GM21529 (cell line): ENCODE results near the gene EZH1.
"Not testable (repeated sequence)": the region's sequence is repeated elsewhere in the genome, so short reads cannot be mapped to it uniquely, and the experiment has no call there.

Experiments
- ATAC-seq: cut with Tn5 transposase; IDR thresholded peaks from one replicate; pipeline ENCODE4 v1.9.1; 2021; ENCODE audit not compliant: unreplicated experiment

The EZH1 gene

GRCh38 chr17:42670789-42671657 is 73.8 kb downstream of the EZH1 start:
- ATAC-seq = no peak

GRCh38 chr17:42669977-42670788 is 74.7 kb downstream of the EZH1 start:
- no peak for ATAC-seq

DNA sequence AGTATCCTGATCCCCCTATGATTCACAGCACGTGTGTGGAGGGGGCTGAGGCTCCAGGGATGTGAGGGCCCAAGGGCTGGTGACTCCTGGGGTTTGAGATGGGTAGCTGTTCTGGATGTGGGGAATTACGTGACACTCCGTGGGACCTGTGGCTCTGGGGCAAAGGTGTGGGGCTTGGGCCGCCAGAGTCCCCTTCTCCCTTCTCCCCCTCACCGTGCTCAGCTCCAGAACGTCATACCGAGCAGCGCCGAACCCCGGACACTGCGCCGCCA is 75.2 kb downstream of the EZH1 start:
- ATAC-seq = no peak

- ATAC-seq = no peak
These were observed 77.5 kb downstream of the EZH1 start for GRCh38 chr17:42667088-42667951.

GRCh38 chr17:42666126-42666525 is 78.7 kb downstream of the EZH1 start:
- not testable (repeated sequence) for ATAC-seq

GRCh38 chr17:42665581-42666001 is 79.2 kb downstream of the EZH1 start:
- ATAC-seq = no peak

DNA sequence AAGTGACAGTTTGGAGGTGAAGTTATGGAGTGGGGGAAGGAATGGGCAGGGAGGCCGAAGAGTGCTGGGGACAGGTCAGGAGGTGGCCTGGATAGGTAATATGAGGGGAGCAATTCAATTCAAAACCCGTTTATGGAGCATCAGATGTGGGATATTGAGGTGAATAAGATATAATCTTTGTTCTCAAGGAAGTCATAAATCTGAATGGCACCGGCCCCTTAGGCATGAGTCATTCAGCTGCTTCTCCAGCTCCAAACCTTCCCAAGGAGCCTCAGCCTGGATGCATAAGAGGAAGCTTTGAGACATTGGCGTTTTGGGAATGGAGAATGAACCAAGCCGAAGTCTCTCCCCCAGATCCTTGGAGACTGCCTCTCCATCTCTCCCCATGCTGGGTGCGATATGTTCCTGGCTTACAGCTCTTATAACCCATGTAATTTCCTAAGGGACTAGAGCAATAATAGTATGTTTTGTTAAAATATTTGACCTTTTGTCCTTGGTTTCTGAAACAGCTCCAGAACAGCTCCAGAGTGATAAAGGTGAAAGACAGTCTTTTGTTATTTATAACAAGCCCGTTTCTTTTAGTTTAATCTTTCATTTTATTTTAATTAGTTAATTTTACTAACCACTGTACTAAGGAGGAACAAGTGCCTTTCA is 84.0 kb downstream of the EZH1 start:
- ATAC-seq = no peak

DNA sequence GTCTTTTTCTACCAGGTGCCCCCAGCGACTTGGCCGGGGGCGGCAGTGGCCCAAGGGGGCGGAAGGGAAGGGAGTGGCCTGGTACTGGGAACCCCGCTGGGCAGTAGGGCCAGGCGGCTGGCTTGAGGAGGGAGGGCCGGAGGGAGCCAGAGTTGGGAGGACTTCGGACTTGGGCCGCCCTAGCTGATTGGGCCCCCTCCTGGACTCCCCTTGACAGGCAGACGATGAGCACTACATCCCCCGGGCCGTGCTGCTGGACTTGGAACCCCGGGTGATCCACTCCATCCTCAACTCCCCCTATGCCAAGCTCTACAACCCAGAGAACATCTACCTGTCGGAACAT is 84.9 kb downstream of the EZH1 start:
- not testable (repeated sequence) for ATAC-seq

DNA sequence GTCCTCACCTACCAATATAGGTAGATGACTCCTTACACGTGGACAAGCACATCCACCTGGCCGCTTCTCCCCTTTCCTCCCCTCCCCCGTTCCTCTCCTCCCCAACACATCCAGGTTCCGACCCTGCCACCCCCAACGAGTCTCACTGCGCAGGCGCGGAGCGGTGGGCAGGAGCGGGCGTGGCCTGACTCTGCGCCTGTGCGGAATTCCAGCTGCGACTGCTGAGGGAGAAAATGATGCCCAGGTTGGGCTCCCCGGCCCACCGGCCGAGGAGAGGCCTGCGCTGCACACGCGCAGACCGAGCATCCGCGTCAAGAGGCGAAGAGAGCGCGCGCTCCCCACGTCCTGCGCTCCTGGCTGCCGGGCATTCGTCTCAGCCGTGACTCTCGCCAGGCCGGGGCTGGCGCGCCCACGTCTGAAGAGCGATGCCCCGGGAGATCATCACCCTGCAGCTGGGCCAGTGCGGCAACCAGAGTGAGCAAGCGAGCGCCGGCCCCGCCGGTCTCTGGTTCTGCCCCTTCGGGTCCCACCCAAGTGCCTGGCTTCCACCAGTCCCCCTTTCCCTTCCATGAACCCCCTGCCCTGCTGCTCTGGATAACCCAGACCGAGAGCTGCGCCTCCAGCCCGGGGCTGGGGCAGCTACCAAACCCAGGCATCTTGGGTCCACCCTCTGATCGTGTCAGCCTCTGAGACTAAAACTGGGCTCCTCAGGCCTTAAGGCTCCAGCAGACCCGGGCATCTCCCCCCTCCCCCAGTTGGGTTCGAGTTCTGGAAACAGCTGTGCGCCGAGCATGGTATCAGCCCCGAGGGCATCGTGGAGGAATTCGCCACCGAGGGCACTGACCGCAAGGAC is 85.5 kb downstream of the EZH1 start, which contains the start of gene TUBG2:
Gene TUBG2 (plus strand): TSS at position 206 of the 853 bp plus-strand sequence. CDS start 220 bp downstream, at position 426.
- ATAC-seq = no peak

GRCh38 chr17:42657824-42658588 is 86.8 kb downstream of the EZH1 start:
- no peak for ATAC-seq

GRCh38 chr17:42655528-42655927 is 89.3 kb downstream of the EZH1 start:
- ATAC-seq = no peak

GRCh38 chr17:42653179-42654124 is 91.4 kb downstream of the EZH1 start:
- ATAC-seq = no peak

DNA sequence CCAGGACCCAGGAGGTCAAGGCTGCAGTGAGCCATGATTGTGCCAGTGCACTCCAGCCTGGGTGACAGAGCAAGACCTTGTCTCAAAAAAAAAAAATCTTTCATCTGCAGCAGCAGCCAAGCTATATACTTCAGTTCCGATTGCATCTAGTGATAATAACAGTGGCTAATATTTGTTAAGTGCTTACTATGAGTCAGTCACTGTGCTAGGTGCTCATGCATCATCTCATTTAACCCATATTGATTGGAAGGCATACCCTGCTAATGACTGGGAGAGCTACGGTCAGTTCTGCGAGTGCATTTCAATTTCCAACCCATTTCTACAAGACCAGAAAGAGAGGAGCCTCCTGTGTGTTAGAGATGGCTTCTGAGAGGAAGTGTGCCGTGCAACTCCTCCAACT is 93.4 kb downstream of the EZH1 start:
- no peak for ATAC-seq
